Mesendoderm (in vitro differentiated cells): ENCODE data around the gene HOMEZ.
A peak's percentile ranks its signal among the peaks of the same experiment; 100 is the strongest.
"Not testable (repeated sequence)": the region's sequence is repeated elsewhere in the genome, so short reads cannot be mapped to it uniquely, and the experiment has no call there.

Source experiments
- DNase-seq: peaks from one replicate; pipeline ENCODE4 v3.0.0; 2013
- H2AK5ac ChIP-seq: 2 replicates; pipeline ENCODE4 v1.6.1; 2013; ENCODE audit warnings: low read length, inconsistent platforms
- H2BK120ac ChIP-seq: 2 replicates; pipeline ENCODE4 v1.6.1; 2013; ENCODE audit warnings: low read depth, mild to moderate bottlenecking, low read length, moderate library complexity, mixed read lengths
- H2BK15ac ChIP-seq: replicated peaks from 2 replicates; pipeline ENCODE4 v1.6.1; 2013; ENCODE audit warnings: low read depth, mild to moderate bottlenecking, moderate library complexity
- H2BK5ac ChIP-seq: 2 replicates; pipeline ENCODE4 v1.6.1; 2013; ENCODE audit warnings: low read length, inconsistent platforms
- H3K18ac ChIP-seq: 2 replicates; pipeline ENCODE4 v1.6.1; 2013; ENCODE audit warnings: mild to moderate bottlenecking, low read length, mixed read lengths
- H3K23ac ChIP-seq: one replicate; pipeline ENCODE4 v1.6.1; 2013; ENCODE audit warnings: low read length
- H3K27ac ChIP-seq: 2 replicates; pipeline ENCODE4 v1.5.1; 2013; ENCODE audit warnings: low read depth, mild to moderate bottlenecking, inconsistent platforms, low read length, moderate library complexity
- H3K27me3 ChIP-seq: 2 replicates; pipeline ENCODE4 v1.6.1; 2013; ENCODE audit warnings: low read length, control low read depth, mild to moderate bottlenecking, inconsistent platforms; ENCODE audit not compliant: insufficient read depth, poor library complexity
- H3K36me3 ChIP-seq: 2 replicates; pipeline ENCODE4 v1.6.1; 2013; ENCODE audit warnings: low read length, inconsistent platforms; ENCODE audit not compliant: control insufficient read depth, insufficient read depth
- H3K4ac ChIP-seq: one replicate; pipeline ENCODE4 v1.6.1; 2013; ENCODE audit warnings: low read depth, mild to moderate bottlenecking, low read length, moderate library complexity
- H3K4me1 ChIP-seq: 2 replicates; pipeline ENCODE4 v1.6.1; 2013; ENCODE audit warnings: low read depth, low read length, inconsistent platforms; ENCODE audit not compliant: control insufficient read depth
- H3K4me2 ChIP-seq: 2 replicates; pipeline ENCODE4 v1.6.1; 2013; ENCODE audit warnings: low read length
- H3K4me3 ChIP-seq: 2 replicates; pipeline ENCODE4 v1.5.1; 2013; ENCODE audit warnings: mild to moderate bottlenecking, low read length
- H3K56ac ChIP-seq: one replicate; pipeline ENCODE4 v1.6.1; 2013; ENCODE audit warnings: low read length
- H3K79me1 ChIP-seq: 2 replicates; pipeline ENCODE4 v1.6.1; 2013; ENCODE audit warnings: low read length, inconsistent platforms
- H3K79me2 ChIP-seq: 2 replicates; pipeline ENCODE4 v1.6.1; 2013; ENCODE audit warnings: mild to moderate bottlenecking, low read length; ENCODE audit not compliant: control insufficient read depth, insufficient read depth
- H3K9ac ChIP-seq: 2 replicates; pipeline ENCODE4 v1.6.1; 2013; ENCODE audit warnings: low read length, inconsistent platforms
- H4K5ac ChIP-seq: one replicate; pipeline ENCODE4 v1.6.1; 2013; ENCODE audit warnings: low read length
- H4K8ac ChIP-seq: one replicate; pipeline ENCODE4 v1.6.1; 2013; ENCODE audit warnings: low read depth, mild to moderate bottlenecking, control low read depth, low read length, moderate library complexity
- WGBS: extraction: QIAGEN DNeasy Blood & Tissue Kit; methylation state at CpG from one replicate; pipeline ENCODE4 v1.1.7; 2013; ENCODE audit warnings: low lambda C conversion rate, missing lambda C conversion rate; ENCODE audit not compliant: insufficient coverage; ENCODE audit errors: extremely low coverage; 5-methylcytosine and 5-hydroxymethylcytosine counted together

The HOMEZ gene

DNA sequence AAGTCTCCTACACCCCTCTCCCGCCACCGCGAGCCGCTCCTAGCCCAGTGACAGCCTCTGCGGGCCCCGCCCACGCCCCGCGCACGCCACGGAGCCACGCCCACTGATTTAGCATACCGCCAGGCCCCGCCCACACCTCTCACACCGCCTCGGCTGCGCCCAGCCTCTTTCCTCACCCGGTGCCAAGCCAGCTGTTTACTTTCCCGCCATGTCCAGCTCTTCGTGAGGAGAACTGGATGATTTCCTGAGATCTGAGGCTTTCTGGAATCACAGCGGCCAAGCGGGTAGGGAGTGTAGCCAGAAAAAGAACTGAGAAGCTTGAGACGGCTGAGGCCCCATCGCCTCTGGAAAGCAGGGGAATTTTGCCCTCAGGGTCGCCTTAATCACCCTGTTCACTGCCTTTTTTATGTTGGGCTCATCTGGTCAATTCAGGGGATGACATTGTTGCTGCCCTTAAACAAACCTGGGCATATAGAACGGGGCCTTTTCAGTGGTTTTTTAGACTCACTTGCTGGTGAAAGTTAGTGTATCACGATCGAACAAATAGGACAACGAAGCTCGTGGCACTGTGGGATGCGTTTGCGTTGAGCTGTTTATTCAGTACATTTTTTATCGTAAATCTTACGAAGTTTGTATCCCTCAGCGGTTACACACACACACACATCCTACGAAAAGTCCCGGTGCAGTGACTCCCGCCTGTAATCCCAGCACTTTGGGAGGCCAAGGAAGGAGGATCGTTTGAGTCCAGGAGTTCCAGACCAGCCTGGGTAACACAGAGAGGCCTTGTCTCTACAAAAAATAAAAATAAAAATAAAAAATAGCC, 47.9 kb downstream of the HOMEZ start, which contains the start of gene RNF212B:
TSS of gene RNF212B (plus strand) at position 165 of the 823 bp plus-strand sequence. CDS start 2,410 bp downstream, outside the sequence.
- no CpG with 5 or more reads among the region's 39 CpGs for WGBS
- peak within 1 kb of the TSS; percentile 36 for H3K4ac ChIP-seq
- H3K27me3 ChIP-seq, result no peaks in the 10 kb centered on the region
- DNase-seq, result peak; percentile 93
- no peak within 1 kb of the TSS for H2AK5ac ChIP-seq
- H3K79me2 ChIP-seq, result no peaks in the 10 kb centered on the region
- H3K79me1 ChIP-seq, result no peaks in the 10 kb centered on the region
- no peak within 1 kb of the TSS for H3K4me3 ChIP-seq
- H4K8ac ChIP-seq, result no peak within 1 kb of the TSS
- no peaks in the 10 kb centered on the region for H3K36me3 ChIP-seq
- peak within 1 kb of the TSS; percentile 71 for H3K4me2 ChIP-seq
- H3K9ac ChIP-seq, result peak within 1 kb of the TSS; percentile 66
- peak within 1 kb of the TSS; percentile 3 for H3K18ac ChIP-seq
- H3K56ac ChIP-seq, result peak within 1 kb of the TSS; percentile 83
- no peak within 1 kb of the TSS for H2BK5ac ChIP-seq
- H3K27ac ChIP-seq, result no peak within 1 kb of the TSS
- H2BK15ac ChIP-seq, result no peak within 1 kb of the TSS
- no peak within 1 kb of the TSS for H2BK120ac ChIP-seq
- no peak within 1 kb of the TSS for H3K23ac ChIP-seq
- no peak within 1 kb of the TSS for H4K5ac ChIP-seq
- H3K4me1 ChIP-seq, result no peaks in the 10 kb centered on the region

DNA sequence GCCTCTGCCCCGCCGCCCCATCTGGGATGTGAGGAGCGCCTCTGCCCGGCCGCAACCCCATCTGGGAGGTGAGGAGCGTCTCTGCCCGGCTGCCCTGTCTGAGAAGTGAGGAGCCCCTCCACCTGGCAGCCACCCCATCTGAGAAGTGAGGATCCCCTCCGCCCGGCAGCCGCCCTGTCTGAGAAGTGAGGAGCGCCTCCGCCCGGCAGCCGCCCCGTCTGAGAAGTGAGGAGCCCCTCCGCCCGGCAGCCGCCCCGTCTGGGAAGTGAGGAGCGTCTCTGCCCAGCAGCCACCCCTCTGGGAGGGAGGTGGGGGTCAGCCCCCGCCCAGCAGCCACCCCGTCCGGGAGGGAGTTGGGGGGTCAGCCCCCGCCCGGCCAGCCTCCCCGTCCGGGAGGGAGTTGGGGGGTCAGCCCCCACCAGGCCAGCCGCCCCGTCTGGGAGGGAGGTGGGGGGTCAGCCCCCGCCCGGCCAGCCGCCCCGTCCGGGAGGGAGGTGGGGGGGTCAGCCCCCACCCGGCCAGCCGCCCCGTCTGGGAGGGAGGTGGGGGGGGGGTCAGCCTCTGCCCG, 53.6 kb downstream of the HOMEZ start:
- not testable (repeated sequence) for H3K9ac ChIP-seq, H3K56ac ChIP-seq, H3K27me3 ChIP-seq, H3K36me3 ChIP-seq, H4K5ac ChIP-seq, H2BK15ac ChIP-seq, H2BK120ac ChIP-seq, H4K8ac ChIP-seq, H3K27ac ChIP-seq, H3K4me3 ChIP-seq, DNase-seq, H3K4ac ChIP-seq, H2AK5ac ChIP-seq, H3K79me2 ChIP-seq, H3K18ac ChIP-seq, H3K4me1 ChIP-seq, H3K79me1 ChIP-seq, H3K4me2 ChIP-seq, H3K23ac ChIP-seq, H2BK5ac ChIP-seq
- WGBS, result no CpG with 5 or more reads among the region's 38 CpGs

DNA sequence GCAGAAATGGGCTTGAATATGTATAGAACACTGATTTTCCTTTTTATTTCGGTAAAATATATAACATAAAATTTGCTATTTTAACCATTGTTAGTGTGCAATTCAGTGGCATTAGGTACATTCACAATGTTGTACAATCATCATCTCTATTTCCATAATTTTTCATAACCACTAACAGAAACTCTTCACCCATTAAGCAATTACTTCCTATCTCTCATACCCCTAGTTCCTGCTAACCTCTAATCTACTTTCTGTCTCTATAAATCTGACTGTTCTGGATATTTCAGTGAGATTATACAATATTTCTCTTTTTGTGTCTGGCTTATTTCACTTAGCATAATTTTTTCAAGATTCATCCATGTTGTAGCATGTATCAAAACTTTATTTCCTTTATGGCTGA, 57.1 kb downstream of the HOMEZ start:
- no peaks in the 10 kb centered on the region for H3K36me3 ChIP-seq
- H3K27me3 ChIP-seq, result no peaks in the 10 kb centered on the region
- no peak overlapping the region for H2BK120ac ChIP-seq
- H3K9ac ChIP-seq, result no peak overlapping the region
- H3K18ac ChIP-seq, result no peak overlapping the region
- H2BK15ac ChIP-seq, result no peak overlapping the region
- H3K4ac ChIP-seq, result no peak overlapping the region
- H3K4me2 ChIP-seq, result no peak overlapping the region
- H2AK5ac ChIP-seq, result no peak overlapping the region
- no peak overlapping the region for H4K8ac ChIP-seq
- H2BK5ac ChIP-seq, result no peak overlapping the region
- no peak overlapping the region for H3K56ac ChIP-seq
- WGBS, result no CpG with 5 or more reads among the region's 1 CpG
- no peak overlapping the region for H3K4me3 ChIP-seq
- no peaks in the 10 kb centered on the region for H3K79me1 ChIP-seq
- no peak overlapping the region for H3K27ac ChIP-seq
- DNase-seq, result no peak
- no peak overlapping the region for H4K5ac ChIP-seq
- no peaks in the 10 kb centered on the region for H3K79me2 ChIP-seq
- no peak overlapping the region for H3K23ac ChIP-seq
- no peaks in the 10 kb centered on the region for H3K4me1 ChIP-seq

DNA sequence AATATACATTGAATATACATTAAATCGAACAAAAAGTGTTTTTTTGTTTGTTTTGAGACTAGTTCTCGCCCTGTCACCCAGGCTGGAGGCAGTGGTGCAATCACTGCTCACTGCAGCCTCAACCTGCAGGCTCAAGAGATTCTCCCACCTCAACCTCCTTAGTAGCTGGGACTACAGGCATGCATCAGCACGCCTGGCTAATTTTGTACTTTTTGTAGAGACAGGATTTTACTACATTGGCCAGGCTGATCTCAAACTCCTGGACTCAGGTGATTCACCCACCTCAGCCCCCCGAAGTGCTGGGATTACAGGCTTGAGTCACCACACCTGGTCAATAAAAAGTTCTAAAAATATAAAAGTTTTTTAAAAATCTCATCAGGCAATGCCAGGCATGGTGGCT, 58.4 kb downstream of the HOMEZ start:
- Histone ChIP-seq H3K4ac (no peak overlapping the region), H3K4me3 (no peak overlapping the region), H3K79me2 (no peaks in the 10 kb centered on the region), H3K36me3 (no peaks in the 10 kb centered on the region), H2BK120ac (no peak overlapping the region), H3K79me1 (no peaks in the 10 kb centered on the region), H4K8ac (no peak overlapping the region), H3K9ac (no peak overlapping the region), H3K27me3 (no peaks in the 10 kb centered on the region), H3K4me1 (no peaks in the 10 kb centered on the region), H3K23ac (no peak overlapping the region), H3K18ac (no peak overlapping the region), H2BK15ac (no peak overlapping the region), H2AK5ac (no peak overlapping the region), H4K5ac (no peak overlapping the region), H2BK5ac (no peak overlapping the region), H3K27ac (no peak overlapping the region), H3K4me2 (no peak overlapping the region), H3K56ac (no peak overlapping the region)
- no CpG with 5 or more reads among the region's 4 CpGs for WGBS
- no peak for DNase-seq

DNA sequence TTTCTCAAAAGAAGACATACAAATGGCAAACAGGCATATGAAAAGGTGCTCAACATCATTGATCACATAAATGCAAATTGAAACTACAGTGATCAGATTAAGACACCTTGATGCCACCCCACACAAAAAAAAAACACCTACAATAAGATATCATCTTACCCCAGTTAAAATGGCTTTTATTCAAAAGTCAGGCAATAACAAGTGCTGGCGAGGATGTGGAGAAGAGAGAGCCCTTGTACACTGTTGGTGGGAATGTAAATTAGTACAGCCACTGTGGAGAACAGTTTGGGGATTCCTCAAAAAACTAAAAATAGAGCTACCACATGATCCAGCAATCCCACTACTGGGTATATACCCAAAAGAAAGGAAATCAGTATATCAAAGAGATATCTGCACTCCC, 61.0 kb downstream of the HOMEZ start:
- H3K56ac ChIP-seq, H3K27me3 ChIP-seq, H3K36me3 ChIP-seq, H3K4ac ChIP-seq, H3K79me1 ChIP-seq, H3K23ac ChIP-seq, H3K4me3 ChIP-seq, H2BK15ac ChIP-seq, H3K79me2 ChIP-seq, H3K27ac ChIP-seq, H3K4me2 ChIP-seq, H3K18ac ChIP-seq, H4K8ac ChIP-seq, H2BK120ac ChIP-seq, H2AK5ac ChIP-seq, H3K4me1 ChIP-seq, DNase-seq, H4K5ac ChIP-seq, H2BK5ac ChIP-seq, H3K9ac ChIP-seq: not testable (repeated sequence)
- no CpG with 5 or more reads among the region's 1 CpG for WGBS
